OCI-LY1 (cell line): ENCODE measurements around the gene ZMYND10.

Experiments used
- H2AFZ ChIP-seq: fragments of 200-600 bp; sonication (generic), shearing (Covaris generic); 2 replicates; pipeline ENCODE4 v1.6.0; 2014; ENCODE audit warnings: antibody characterized with exemption, mild to moderate bottlenecking, low read length
- H3F3A ChIP-seq: fragments of 200-600 bp; sonication (generic), shearing (Covaris generic); 2 replicates; pipeline ENCODE4 v1.6.0; 2014; ENCODE audit warnings: mild to moderate bottlenecking, antibody characterized with exemption, low read length, moderate library complexity; ENCODE audit not compliant: insufficient read depth
- H3K27ac ChIP-seq: fragments of 200-600 bp; sonication (generic); 2 replicates; pipeline ENCODE4 v1.5.1; 2014; ENCODE audit warnings: low read length, mixed run types, mild to moderate bottlenecking, low read depth; ENCODE audit not compliant: poor library complexity, severe bottlenecking
- H3K27me3 ChIP-seq: fragments of 200-600 bp; sonication (generic); 2 replicates; pipeline ENCODE4 v1.6.0; 2014; ENCODE audit warnings: antibody characterized with exemption, mild to moderate bottlenecking, low read length, moderate library complexity; ENCODE audit not compliant: insufficient read depth
- H3K36me3 ChIP-seq: fragments of 200-600 bp; sonication (generic); 2 replicates; pipeline ENCODE4 v1.6.1; 2014; ENCODE audit warnings: mild to moderate bottlenecking, antibody characterized with exemption, low read length, moderate library complexity, mixed read lengths; ENCODE audit not compliant: insufficient read depth
- H3K4me1 ChIP-seq: fragments of 200-600 bp; sonication (generic); 2 replicates; pipeline ENCODE4 v1.5.1; 2014; ENCODE audit warnings: mild to moderate bottlenecking, low read length, moderate library complexity; ENCODE audit not compliant: insufficient read depth, severe bottlenecking
- H3K4me2 ChIP-seq: fragments of 200-600 bp; sonication (generic), shearing (Covaris generic); 2 replicates; pipeline ENCODE4 v1.6.1; 2014; ENCODE audit warnings: low read length
- H3K4me3 ChIP-seq: fragments of 200-600 bp; sonication (generic); 2 replicates; pipeline ENCODE4 v1.5.1; 2014; ENCODE audit warnings: low read length, low read depth, mild to moderate bottlenecking, mixed read lengths; ENCODE audit not compliant: poor library complexity, severe bottlenecking
- H3K79me2 ChIP-seq: fragments of 200-600 bp; shearing (Covaris generic); 2 replicates; pipeline ENCODE4 v1.6.1; 2016; ENCODE audit warnings: mixed run types, low read length, mixed read lengths; ENCODE audit not compliant: insufficient read depth
- H3K9ac ChIP-seq: fragments of 200-600 bp; sonication (generic), shearing (Covaris generic); 2 replicates; pipeline ENCODE4 v1.6.1; 2014; ENCODE audit warnings: mild to moderate bottlenecking, low read length, mixed read lengths
- H3K9me2 ChIP-seq: fragments of 200-600 bp; sonication (generic), shearing (Covaris generic); 2 replicates; pipeline ENCODE4 v1.6.1; 2014; ENCODE audit warnings: low read depth, mild to moderate bottlenecking, low read length, mixed read lengths
- H3K9me3 ChIP-seq: fragments of 200-600 bp; shearing (Covaris generic); 2 replicates; pipeline ENCODE4 v1.6.1; 2014; ENCODE audit warnings: low read length, mixed read lengths
- H4K20me1 ChIP-seq: fragments of 200-600 bp; sonication (generic), shearing (Covaris generic); 2 replicates; pipeline ENCODE4 v1.6.0; 2016; ENCODE audit warnings: mild to moderate bottlenecking, low read length; ENCODE audit not compliant: insufficient read depth
- CTCF ChIP-seq: fragments of 200-600 bp; sonication (generic), shearing (Covaris generic); IDR thresholded peaks from 2 replicates; pipeline ENCODE4 v1.5.1; 2017; ENCODE audit warnings: mild to moderate bottlenecking, antibody characterized with exemption, low read length, moderate library complexity, mixed read lengths
- EZH2 ChIP-seq: fragments of 200-600 bp; sonication (generic), shearing (Covaris generic); IDR thresholded peaks from 2 replicates; pipeline ENCODE4 v1.8.0; 2017; ENCODE audit warnings: borderline replicate concordance, mixed run types, mild to moderate bottlenecking, antibody characterized with exemption, low read length, moderate library complexity, mixed read lengths

Gene ZMYND10

GRCh38 chr3:50358911-50359759 lies 13.6 kb upstream of the ZMYND10 start, which contains the start of gene TMEM115:
Gene TMEM115 (minus strand): TSS chr3:50359521. CDS start chr3:50359063, 458 bp downstream.
- H3K36me3 ChIP-seq: peaks cover 14% of the 10 kb centered on the region; the same call in 1 of the 2 replicates
- no peak for TF ChIP-seq EZH2
- no peak for TF ChIP-seq CTCF
- peaks cover 37% of the 10 kb centered on the region for H3K4me1 ChIP-seq
- no peaks in the 10 kb centered on the region for H3F3A ChIP-seq
- no peaks in the 10 kb centered on the region for H3K79me2 ChIP-seq
- no peaks in the 10 kb centered on the region for H4K20me1 ChIP-seq
- no peak within 1 kb of the TSS for H2AFZ ChIP-seq
- peak within 1 kb of the TSS; percentile 67 for H3K4me2 ChIP-seq
- H3K27me3 ChIP-seq: no peaks in the 10 kb centered on the region
- peak within 1 kb of the TSS; percentile 82 for H3K9ac ChIP-seq
- H3K4me3 ChIP-seq: peak within 1 kb of the TSS; percentile 71
- H3K27ac ChIP-seq: no peak within 1 kb of the TSS
- no peaks in the 10 kb centered on the region for H3K9me3 ChIP-seq
- no peaks in the 10 kb centered on the region for H3K9me2 ChIP-seq

GRCh38 chr3:50358355-50358910 lies 12.9 kb upstream of the ZMYND10 start:
- no peaks in the 10 kb centered on the region for H4K20me1 ChIP-seq
- peak overlapping the region; percentile 71 for H3K4me3 ChIP-seq
- no peaks in the 10 kb centered on the region for H3K27me3 ChIP-seq
- H3K9me2 ChIP-seq: no peaks in the 10 kb centered on the region
- peak overlapping the region; percentile 67 for H3K4me2 ChIP-seq
- no peaks in the 10 kb centered on the region for H3K9me3 ChIP-seq
- no peak overlapping the region for H2AFZ ChIP-seq
- no peaks in the 10 kb centered on the region for H3K79me2 ChIP-seq
- peaks cover 21% of the 10 kb centered on the region; the same call in 1 of the 2 replicates for H3K36me3 ChIP-seq
- H3K27ac ChIP-seq: no peak overlapping the region
- peak overlapping the region; percentile 82 for H3K9ac ChIP-seq
- no peak for TF ChIP-seq EZH2
- TF ChIP-seq CTCF: no peak
- H3F3A ChIP-seq: no peaks in the 10 kb centered on the region
- peaks cover 37% of the 10 kb centered on the region for H3K4me1 ChIP-seq

GRCh38 chr3:50357481-50357880 lies 11.9 kb upstream of the ZMYND10 start:
- Histone ChIP-seq H3K27ac (no peak overlapping the region), H4K20me1 (no peaks in the 10 kb centered on the region), H3K4me1 (peaks cover 37% of the 10 kb centered on the region), H3K27me3 (no peaks in the 10 kb centered on the region), H3K4me2 (peak overlapping the region; percentile 67), H3K9me2 (no peaks in the 10 kb centered on the region), H3K4me3 (peak overlapping the region; percentile 71), H3K9me3 (no peaks in the 10 kb centered on the region), H2AFZ (no peak overlapping the region), H3K79me2 (no peaks in the 10 kb centered on the region), H3K9ac (peak overlapping the region; percentile 82), H3F3A (no peaks in the 10 kb centered on the region), H3K36me3 (peaks cover 31% of the 10 kb centered on the region; the same call in 1 of the 2 replicates)
- TF ChIP-seq EZH2 (no peak), CTCF (no peak)
